Measurements from ENCODE around the gene PUM2. TPM values are rescaled to one million over a fixed set of nuclear protein-coding genes. Genes with fewer than 3 reads are reported as not detected.

PUM2 gene
- total RNA-seq, 1 experiment from 2014 or later: 117 TPM

DNA sequence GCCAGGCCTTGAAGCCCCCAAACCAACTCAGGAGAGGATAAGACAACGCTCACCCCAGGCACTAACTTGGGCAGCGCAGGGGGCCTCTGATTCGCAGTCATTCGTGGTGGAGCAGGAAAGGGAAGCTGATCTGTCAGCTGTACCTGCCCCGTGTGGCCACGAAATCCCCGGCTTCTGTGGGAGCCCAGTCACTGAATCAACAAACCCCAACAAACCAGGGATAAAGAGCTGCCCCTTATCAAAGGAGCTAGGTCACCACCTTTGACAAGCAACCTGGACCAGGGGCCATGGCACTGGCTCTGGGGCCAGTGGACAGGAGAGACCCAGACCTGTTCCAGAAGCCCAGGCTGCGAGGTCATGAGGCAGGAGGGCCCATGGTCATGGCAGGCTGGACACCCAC, 140.2 kb downstream of the PUM2 start:
- H3K27me3 Mint-ChIP-seq (ENCODE audit: insufficient read depth, unreplicated experiment): no peaks in the 10 kb centered on the region
- H3K4me1 ChIP-seq: peaks cover 34% of the 10 kb centered on the region
- H3K36me3 ChIP-seq (ENCODE audit: control insufficient read depth, insufficient read depth, low read length): no peaks in the 10 kb centered on the region
- no peak overlapping the region for H3K4me3 ChIP-seq (ENCODE audit: low read depth, low read length)
- CTCF ChIA-PET: no interaction called here
- DNase-seq: no peak
- no peaks in the 10 kb centered on the region for H3K9me3 ChIP-seq
- H3K9me3 Mint-ChIP-seq (ENCODE audit: unreplicated experiment): no peaks in the 10 kb centered on the region
- no peak overlapping the region for H3K4me3 Mint-ChIP-seq (ENCODE audit: unreplicated experiment)
- BruUV-seq (replicated peaks): no TSS peak
- H3K27ac Mint-ChIP-seq (ENCODE audit: unreplicated experiment): no peak overlapping the region
- H3K4me1 Mint-ChIP-seq (ENCODE audit: low read depth, unreplicated experiment): peaks cover 23% of the 10 kb centered on the region
- intact Hi-C loops (cut with micrococcal nuclease; ENCODE audit: unreplicated experiment): no loop called here
- POLR2A ChIA-PET: no interaction called here
- TF ChIP-seq, protein P1, sequence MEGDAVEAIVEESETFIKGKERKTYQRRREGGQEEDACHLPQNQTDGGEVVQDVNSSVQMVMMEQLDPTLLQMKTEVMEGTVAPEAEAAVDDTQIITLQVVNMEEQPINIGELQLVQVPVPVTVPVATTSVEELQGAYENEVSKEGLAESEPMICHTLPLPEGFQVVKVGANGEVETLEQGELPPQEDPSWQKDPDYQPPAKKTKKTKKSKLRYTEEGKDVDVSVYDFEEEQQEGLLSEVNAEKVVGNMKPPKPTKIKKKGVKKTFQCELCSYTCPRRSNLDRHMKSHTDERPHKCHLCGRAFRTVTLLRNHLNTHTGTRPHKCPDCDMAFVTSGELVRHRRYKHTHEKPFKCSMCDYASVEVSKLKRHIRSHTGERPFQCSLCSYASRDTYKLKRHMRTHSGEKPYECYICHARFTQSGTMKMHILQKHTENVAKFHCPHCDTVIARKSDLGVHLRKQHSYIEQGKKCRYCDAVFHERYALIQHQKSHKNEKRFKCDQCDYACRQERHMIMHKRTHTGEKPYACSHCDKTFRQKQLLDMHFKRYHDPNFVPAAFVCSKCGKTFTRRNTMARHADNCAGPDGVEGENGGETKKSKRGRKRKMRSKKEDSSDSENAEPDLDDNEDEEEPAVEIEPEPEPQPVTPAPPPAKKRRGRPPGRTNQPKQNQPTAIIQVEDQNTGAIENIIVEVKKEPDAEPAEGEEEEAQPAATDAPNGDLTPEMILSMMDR (IDR thresholded peaks at IDR 0.05; ENCODE audit: insufficient read depth in 1 of 2, low read depth in 1 of 2, low read length in 1 of 2, severe bottlenecking in 1 of 2, unreplicated experiment in 1 of 2): no peak
- no peaks in the 10 kb centered on the region for H3K27me3 ChIP-seq (replicated peaks; ENCODE audit: control insufficient read depth, insufficient read depth, low read length)
- H3K36me3 Mint-ChIP-seq (ENCODE audit: insufficient read depth, unreplicated experiment): no peaks in the 10 kb centered on the region

DNA sequence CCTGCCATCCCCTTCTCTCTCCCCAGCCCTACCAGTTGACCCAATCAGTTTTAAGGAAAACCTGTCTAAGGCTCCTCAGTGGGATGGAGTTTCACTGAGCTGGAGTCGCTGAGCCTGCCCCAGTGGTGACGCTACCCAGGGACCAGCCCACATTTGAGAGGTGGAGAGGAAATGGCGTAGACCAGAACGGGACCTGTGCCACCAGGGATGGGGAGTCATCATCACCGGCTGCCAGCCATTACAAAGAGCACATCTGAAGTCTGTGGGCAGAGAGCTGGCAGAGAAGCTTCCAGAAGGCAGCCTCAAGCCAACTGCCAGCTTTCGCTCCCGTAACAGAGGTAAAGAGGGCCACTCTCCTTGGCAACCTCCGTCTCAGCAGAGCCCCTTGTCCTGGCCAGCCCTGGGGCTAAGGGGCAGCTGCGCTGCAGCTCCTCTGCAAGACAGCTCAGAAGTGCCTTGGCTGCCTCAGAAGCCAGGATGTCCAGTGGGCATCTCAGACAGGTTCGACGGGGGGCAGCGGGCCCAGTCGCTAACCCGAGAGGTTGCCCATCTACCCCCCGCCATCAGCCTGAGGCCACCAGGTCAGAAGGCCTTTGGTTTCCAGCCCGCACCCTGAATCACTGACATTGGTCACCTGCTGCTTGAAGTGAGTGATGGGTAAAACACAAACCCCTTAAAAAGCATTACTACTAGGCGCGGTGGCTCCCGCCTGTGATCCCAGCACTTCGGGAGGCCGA, 141.1 kb downstream of the PUM2 start:
- peaks cover 25% of the 10 kb centered on the region for H3K4me1 ChIP-seq
- H3K27me3 Mint-ChIP-seq (ENCODE audit: insufficient read depth, unreplicated experiment): no peaks in the 10 kb centered on the region
- no peaks in the 10 kb centered on the region for H3K9me3 ChIP-seq
- intact Hi-C loops (cut with micrococcal nuclease; ENCODE audit: unreplicated experiment): no loop called here
- H3K4me3 ChIP-seq (ENCODE audit: low read depth, low read length): no peak overlapping the region
- no peaks in the 10 kb centered on the region for H3K27me3 ChIP-seq (replicated peaks; ENCODE audit: control insufficient read depth, insufficient read depth, low read length)
- no peaks in the 10 kb centered on the region for H3K36me3 Mint-ChIP-seq (ENCODE audit: insufficient read depth, unreplicated experiment)
- TF ChIP-seq, protein P1 (IDR thresholded peaks at IDR 0.05; ENCODE audit: insufficient read depth in 1 of 2, low read depth in 1 of 2, low read length in 1 of 2, severe bottlenecking in 1 of 2, unreplicated experiment in 1 of 2): no peak
- CTCF ChIA-PET: interaction anchor here (0.6 to 0.8 kb wide), 2 partner anchors 14 to 16 kb away, joined by 3 to 5 read pairs; partner anchors contain the start of gene SDC1
- no peak overlapping the region for H3K27ac Mint-ChIP-seq (ENCODE audit: unreplicated experiment)
- peaks cover 20% of the 10 kb centered on the region for H3K4me1 Mint-ChIP-seq (ENCODE audit: low read depth, unreplicated experiment)
- no peak overlapping the region for H3K4me3 Mint-ChIP-seq (ENCODE audit: unreplicated experiment)
- POLR2A ChIA-PET: no interaction called here
- BruUV-seq (replicated peaks): no TSS peak
- H3K9me3 Mint-ChIP-seq (ENCODE audit: unreplicated experiment): no peaks in the 10 kb centered on the region
- no peak for DNase-seq
- no peaks in the 10 kb centered on the region for H3K36me3 ChIP-seq (ENCODE audit: control insufficient read depth, insufficient read depth, low read length)

DNA sequence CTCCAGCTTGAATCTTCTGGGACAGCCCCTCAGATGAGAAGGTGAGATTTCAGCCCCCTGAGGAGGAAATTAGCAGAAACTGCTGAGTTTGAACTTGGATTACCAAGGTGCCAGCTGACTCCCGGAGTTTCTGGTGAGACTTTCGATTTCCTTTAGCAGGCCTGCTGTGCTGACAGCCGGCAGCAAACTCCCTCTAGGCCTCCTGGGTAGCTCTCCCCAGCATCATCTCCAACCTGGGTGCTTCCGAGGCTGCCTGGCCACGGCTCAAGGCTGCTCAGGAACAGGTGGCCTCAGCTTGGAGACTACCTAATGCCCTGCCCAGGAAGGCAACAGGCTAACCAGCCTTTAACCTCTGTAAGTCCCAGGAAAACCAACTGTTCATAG, 142.2 kb downstream of the PUM2 start:
- no peak overlapping the region for H3K4me3 ChIP-seq (ENCODE audit: low read depth, low read length)
- H3K36me3 ChIP-seq (ENCODE audit: control insufficient read depth, insufficient read depth, low read length): peaks cover 2% of the 10 kb centered on the region; the same call in 1 of the 2 replicates
- no TSS peak for BruUV-seq (replicated peaks)
- no peaks in the 10 kb centered on the region for H3K27me3 Mint-ChIP-seq (ENCODE audit: insufficient read depth, unreplicated experiment)
- H3K9me3 ChIP-seq: no peaks in the 10 kb centered on the region
- no peak overlapping the region for H3K27ac Mint-ChIP-seq (ENCODE audit: unreplicated experiment)
- ChIA-PET CTCF (interaction anchor here (0.8 to 2.1 kb wide), 2 partner anchors 17 to 193 kb away, joined by 3 to 6 read pairs; partner anchors contain the start of gene SDC1), POLR2A (no interaction called here)
- no peak for DNase-seq
- H3K4me3 Mint-ChIP-seq (ENCODE audit: unreplicated experiment): no peak overlapping the region
- intact Hi-C loops (cut with micrococcal nuclease; ENCODE audit: unreplicated experiment): no loop called here
- H3K36me3 Mint-ChIP-seq (ENCODE audit: insufficient read depth, unreplicated experiment): no peaks in the 10 kb centered on the region
- H3K9me3 Mint-ChIP-seq (ENCODE audit: unreplicated experiment): no peaks in the 10 kb centered on the region
- peaks cover 14% of the 10 kb centered on the region for H3K4me1 ChIP-seq
- peaks cover 9% of the 10 kb centered on the region for H3K4me1 Mint-ChIP-seq (ENCODE audit: low read depth, unreplicated experiment)
- no peaks in the 10 kb centered on the region for H3K27me3 ChIP-seq (replicated peaks; ENCODE audit: control insufficient read depth, insufficient read depth, low read length)
- TF ChIP-seq, protein P1 (IDR thresholded peaks at IDR 0.05; ENCODE audit: insufficient read depth in 1 of 2, low read depth in 1 of 2, low read length in 1 of 2, severe bottlenecking in 1 of 2, unreplicated experiment in 1 of 2): no peak

Measured in Caco-2 (cell line).